ENCODE results near the gene LYL1. TPM values are rescaled to one million over a fixed set of nuclear protein-coding genes. Genes with fewer than 3 reads are reported as not detected.
"Not testable (repeated sequence)": the region's sequence is repeated elsewhere in the genome, so short reads cannot be mapped to it uniquely, and the experiment has no call there.

LYL1 gene
- total RNA-seq = 3.3 and 5.3 TPM in 2 replicates

- Histone ChIP-seq H3K36me3 (ENCODE audit: control insufficient read depth, insufficient read depth, low read length) (peaks cover 2% of the 10 kb centered on the region), H3K27me3 (ENCODE audit: control insufficient read depth, insufficient read depth, low read length) (peaks cover 20% of the 10 kb centered on the region), H3K4me3 (ENCODE audit: low read depth, low read length) (no peak within 1 kb of the TSS)
- TF ChIP-seq CTCF (IDR thresholded peaks at IDR 0.05; ENCODE audit: insufficient read depth, low read length, poor library complexity, severe bottlenecking) = no peak
- no peak for DNase-seq (ENCODE audit: low read depth)
These were observed at the start of gene LYL1 for GRCh38 chr19:13102666-13103580. TSS of gene LYL1 (minus strand) at chr19:13102858. CDS start at chr19:13101171, 1,687 bp downstream.

- Histone ChIP-seq H3K27me3 (ENCODE audit: control insufficient read depth, insufficient read depth, low read length) (no peaks in the 10 kb centered on the region), H3K36me3 (ENCODE audit: control insufficient read depth, insufficient read depth, low read length) (peaks cover 5% of the 10 kb centered on the region), H3K4me3 (ENCODE audit: low read depth, low read length) (peak overlapping the region; percentile 75)
- no peak for DNase-seq (ENCODE audit: low read depth)
- TF ChIP-seq CTCF (IDR thresholded peaks at IDR 0.05; ENCODE audit: insufficient read depth, low read length, poor library complexity, severe bottlenecking) = peak; percentile 35
These were observed 49.1 kb upstream of the LYL1 start for GRCh38 chr19:13151605-13152355.

GRCh38 chr19:13150931-13151604 is 48.4 kb upstream of the LYL1 start:
- Histone ChIP-seq H3K27me3 (ENCODE audit: control insufficient read depth, insufficient read depth, low read length) (no peaks in the 10 kb centered on the region), H3K4me3 (ENCODE audit: low read depth, low read length) (peak overlapping the region; percentile 72), H3K36me3 (ENCODE audit: control insufficient read depth, insufficient read depth, low read length) (peaks cover 5% of the 10 kb centered on the region)
- no peak for TF ChIP-seq CTCF (IDR thresholded peaks at IDR 0.05; ENCODE audit: insufficient read depth, low read length, poor library complexity, severe bottlenecking)
- no peak for DNase-seq (ENCODE audit: low read depth)

- Histone ChIP-seq H3K27me3 (ENCODE audit: control insufficient read depth, insufficient read depth, low read length) (no peaks in the 10 kb centered on the region), H3K4me3 (ENCODE audit: low read depth, low read length) (peak within 1 kb of the TSS; percentile 72), H3K36me3 (ENCODE audit: control insufficient read depth, insufficient read depth, low read length) (peaks cover 5% of the 10 kb centered on the region)
- DNase-seq (ENCODE audit: low read depth) = no peak
- TF ChIP-seq CTCF (IDR thresholded peaks at IDR 0.05; ENCODE audit: insufficient read depth, low read length, poor library complexity, severe bottlenecking) = peak; percentile 62
These were observed 47.7 kb upstream of the LYL1 start, which contains the start of the genes IER2 and STX10 for GRCh38 chr19:13150187-13150930. TSS of gene IER2 (plus strand) at chr19:13150411. CDS start at chr19:13153187, 2,776 bp downstream. TSS of gene STX10 (minus strand) at chr19:13150375. CDS start at chr19:13150173, 202 bp downstream.

GRCh38 chr19:13149628-13150186 is 47.0 kb upstream of the LYL1 start:
- DNase-seq (ENCODE audit: low read depth) = no peak
- Histone ChIP-seq H3K27me3 (ENCODE audit: control insufficient read depth, insufficient read depth, low read length) (no peaks in the 10 kb centered on the region), H3K4me3 (ENCODE audit: low read depth, low read length) (peak overlapping the region; percentile 72), H3K36me3 (ENCODE audit: control insufficient read depth, insufficient read depth, low read length) (peaks cover 3% of the 10 kb centered on the region)
- TF ChIP-seq CTCF (IDR thresholded peaks at IDR 0.05; ENCODE audit: insufficient read depth, low read length, poor library complexity, severe bottlenecking) = no peak

- not testable (repeated sequence) for H3K36me3 ChIP-seq (ENCODE audit: control insufficient read depth, insufficient read depth, low read length); H3K27me3 ChIP-seq (ENCODE audit: control insufficient read depth, insufficient read depth, low read length); DNase-seq (ENCODE audit: low read depth)
- H3K4me3 ChIP-seq (ENCODE audit: low read depth, low read length) = peak overlapping the region; percentile 72
These were observed 46.5 kb upstream of the LYL1 start for GRCh38 chr19:13149173-13149627.

All from kidney epithelial cell (primary cell).